Measurements from ENCODE around the gene CLSTN2. TPM values are rescaled to one million over a fixed set of nuclear protein-coding genes. Genes with fewer than 3 reads are reported as not detected.

CLSTN2 gene
- total RNA-seq, 1 donor from 2014 or later = 9.7 TPM

GRCh38 chr3:140585828-140586227, 650.8 kb downstream of the CLSTN2 start:
- no peak for DNase-seq (ENCODE audit: low read depth)
- H3K4me3 ChIP-seq (ENCODE audit: low read depth, low read length) = no peak overlapping the region
- TF ChIP-seq CTCF (conservative IDR thresholded peaks at IDR 0.05; ENCODE audit: low read depth, low read length) = no peak

- no peak overlapping the region for H3K4me3 ChIP-seq (ENCODE audit: low read depth, low read length)
- no peak for DNase-seq (ENCODE audit: low read depth)
- TF ChIP-seq CTCF (conservative IDR thresholded peaks at IDR 0.05; ENCODE audit: low read depth, low read length) = no peak
Observed at GRCh38 chr3:140586311-140586710, 651.3 kb downstream of the CLSTN2 start.

- no peak for DNase-seq (ENCODE audit: low read depth)
- H3K4me3 ChIP-seq (ENCODE audit: low read depth, low read length) = no peak overlapping the region
- TF ChIP-seq CTCF (conservative IDR thresholded peaks at IDR 0.05; ENCODE audit: low read depth, low read length) = no peak
Observed at GRCh38 chr3:140588558-140588957, 653.6 kb downstream of the CLSTN2 start.

GRCh38 chr3:140593766-140594165, 658.8 kb downstream of the CLSTN2 start:
- H3K4me3 ChIP-seq (ENCODE audit: low read depth, low read length) = no peak overlapping the region
- no peak for DNase-seq (ENCODE audit: low read depth)
- no peak for TF ChIP-seq CTCF (conservative IDR thresholded peaks at IDR 0.05; ENCODE audit: low read depth, low read length)

- no peak for DNase-seq (ENCODE audit: low read depth)
- no peak for TF ChIP-seq CTCF (conservative IDR thresholded peaks at IDR 0.05; ENCODE audit: low read depth, low read length)
- no peak overlapping the region for H3K4me3 ChIP-seq (ENCODE audit: low read depth, low read length)
Observed at GRCh38 chr3:140595295-140595694, 660.3 kb downstream of the CLSTN2 start.

- no peak overlapping the region for H3K4me3 ChIP-seq (ENCODE audit: low read depth, low read length)
- no peak for DNase-seq (ENCODE audit: low read depth)
- TF ChIP-seq CTCF (conservative IDR thresholded peaks at IDR 0.05; ENCODE audit: low read depth, low read length) = no peak
Observed at GRCh38 chr3:140597364-140597763, 662.4 kb downstream of the CLSTN2 start.

- TF ChIP-seq CTCF (conservative IDR thresholded peaks at IDR 0.05; ENCODE audit: low read depth, low read length) = no peak
- H3K4me3 ChIP-seq (ENCODE audit: low read depth, low read length) = no peak overlapping the region
- DNase-seq (ENCODE audit: low read depth) = no peak
Observed at GRCh38 chr3:140597792-140598191, 662.8 kb downstream of the CLSTN2 start.
